HTERT RPE-1 (cell line): ENCODE data around the gene DHRS13.
"Not testable (repeated sequence)": the region's sequence is repeated elsewhere in the genome, so short reads cannot be mapped to it uniquely, and the experiment has no call there.

Experiments
- in situ Hi-C: fragments of 300-500 bp; cut with MboI; formaldehyde crosslinking; loops from 4 replicates; pipeline ENCODE4 v1.14.3; 2020; ENCODE audit warnings: low sequenced_read_pairs

Gene DHRS13

DNA sequence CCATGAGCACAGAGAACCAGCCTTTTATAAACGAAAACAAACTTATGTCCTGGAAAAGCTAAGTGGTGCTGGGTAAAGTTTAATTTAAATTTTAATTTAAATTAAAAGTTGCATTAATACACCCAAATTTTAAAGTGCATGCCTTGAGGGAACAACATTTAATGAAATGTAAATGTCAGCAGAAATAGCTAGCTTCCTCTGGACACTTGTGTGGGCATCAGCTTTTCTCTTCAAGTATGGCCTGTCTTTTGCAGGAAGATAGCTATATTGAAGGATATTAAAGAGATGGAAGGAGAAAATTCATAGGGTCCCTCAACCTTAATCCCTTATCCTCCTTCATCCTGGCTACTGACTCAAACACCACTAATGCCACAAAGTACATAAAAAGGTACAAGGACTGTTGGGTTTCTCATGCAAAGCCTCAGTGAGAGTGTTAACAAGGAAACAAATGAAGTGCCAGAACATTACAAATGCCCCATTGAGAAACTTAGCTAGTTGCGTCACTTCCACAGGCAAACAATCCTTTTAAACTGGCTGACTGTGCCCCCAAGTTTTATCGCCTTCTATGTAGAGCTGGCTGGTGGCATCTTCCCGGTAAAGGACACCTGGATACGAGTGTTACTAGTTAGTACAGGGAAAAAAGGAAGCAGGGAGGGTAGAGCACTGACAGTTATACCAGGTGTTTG lies 34.3 kb upstream of the DHRS13 start:
- in situ Hi-C loops: no loop called here

DNA sequence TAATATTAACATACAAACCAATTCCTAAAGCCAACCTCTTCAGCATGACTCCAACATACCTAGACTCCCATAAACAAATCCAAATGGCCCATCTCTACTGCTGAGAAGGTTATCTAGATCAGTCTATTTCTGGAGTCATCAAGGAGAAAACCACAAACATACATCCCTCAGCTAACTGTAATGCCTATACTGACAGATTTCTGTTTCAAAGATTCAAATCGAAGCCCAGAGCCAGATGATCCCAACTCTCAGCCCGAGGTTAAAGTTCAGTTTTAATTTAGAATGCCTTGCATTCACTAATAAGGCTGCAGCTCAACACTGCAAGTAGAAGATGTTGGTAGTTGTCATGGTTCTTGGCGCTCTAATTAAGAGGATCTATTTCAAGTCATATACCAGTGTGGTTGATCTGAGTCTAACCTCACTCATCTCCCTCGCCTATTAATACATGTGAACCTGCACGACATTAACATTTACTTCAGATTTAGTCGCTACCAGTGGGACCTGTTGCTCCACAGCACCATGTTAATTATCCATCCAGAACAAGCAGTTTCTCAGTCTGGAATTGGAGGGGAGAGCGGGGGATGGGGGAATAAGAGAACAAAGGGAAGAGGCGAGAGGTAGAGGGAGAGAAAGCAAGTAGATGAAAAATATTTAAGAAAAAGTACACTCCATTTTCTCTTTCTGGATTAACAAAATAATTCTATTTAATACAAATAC lies 33.0 kb upstream of the DHRS13 start:
- in situ Hi-C loops: no loop called here

DNA sequence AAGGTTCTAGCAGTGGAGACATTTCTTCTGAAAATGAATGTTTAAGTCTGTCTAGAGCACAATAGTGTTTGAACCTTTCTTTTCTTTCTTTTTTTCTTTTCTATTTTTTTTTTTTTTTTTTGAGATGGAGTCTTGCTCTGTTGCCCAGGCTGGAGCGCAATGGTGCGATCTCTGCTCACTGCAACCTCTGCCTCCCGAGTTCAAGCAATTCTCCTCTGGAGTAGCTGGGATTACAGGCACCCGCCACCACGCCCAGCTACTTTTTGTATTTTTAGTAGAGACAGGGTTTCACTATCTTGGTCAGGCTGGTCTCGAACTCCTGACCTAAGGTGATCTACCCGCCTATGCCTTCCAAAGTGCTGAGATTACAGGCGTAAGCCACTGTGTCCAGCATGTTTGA lies 31.6 kb upstream of the DHRS13 start:
- in situ Hi-C loops: not testable (repeated sequence)

DNA sequence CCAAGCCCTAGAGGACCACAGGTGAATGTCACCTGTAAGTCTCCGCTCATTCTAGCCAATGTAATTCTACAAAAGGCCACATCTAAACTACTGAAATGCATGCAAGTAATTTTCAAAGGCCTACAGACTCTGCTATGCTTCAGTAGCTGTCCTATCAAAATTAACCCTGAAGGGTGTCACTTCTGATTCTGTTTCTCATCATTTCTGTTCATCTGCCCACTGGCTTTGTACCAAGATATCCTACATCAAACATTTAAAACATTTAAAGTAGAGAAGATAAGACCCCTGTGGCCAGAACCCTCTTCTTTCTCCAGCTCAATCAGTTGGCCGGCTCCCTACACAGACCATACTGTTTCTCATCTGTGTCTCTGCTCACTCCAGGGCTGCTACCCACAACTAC lies 26.9 kb upstream of the DHRS13 start:
- in situ Hi-C loops: no loop called here

DNA sequence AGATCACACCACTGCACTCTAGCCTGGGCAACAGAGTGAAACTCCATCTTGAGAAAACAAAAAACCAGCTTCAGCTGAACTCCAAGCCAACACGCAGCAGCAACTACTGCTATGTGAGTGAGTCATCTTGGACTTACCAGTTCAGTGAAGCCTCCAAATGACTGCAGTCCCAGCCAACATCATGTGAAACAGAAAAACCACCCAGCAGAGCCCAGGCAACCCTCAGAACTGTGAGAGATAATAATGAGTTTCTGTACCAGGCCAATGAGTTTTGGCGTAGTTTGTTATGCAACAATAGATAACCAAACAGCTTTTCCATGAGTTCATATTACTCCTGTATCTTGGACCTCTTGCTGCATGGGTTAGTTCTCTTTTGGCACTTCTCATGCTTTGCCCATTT lies 25.2 kb upstream of the DHRS13 start:
- in situ Hi-C loops: no loop called here

DNA sequence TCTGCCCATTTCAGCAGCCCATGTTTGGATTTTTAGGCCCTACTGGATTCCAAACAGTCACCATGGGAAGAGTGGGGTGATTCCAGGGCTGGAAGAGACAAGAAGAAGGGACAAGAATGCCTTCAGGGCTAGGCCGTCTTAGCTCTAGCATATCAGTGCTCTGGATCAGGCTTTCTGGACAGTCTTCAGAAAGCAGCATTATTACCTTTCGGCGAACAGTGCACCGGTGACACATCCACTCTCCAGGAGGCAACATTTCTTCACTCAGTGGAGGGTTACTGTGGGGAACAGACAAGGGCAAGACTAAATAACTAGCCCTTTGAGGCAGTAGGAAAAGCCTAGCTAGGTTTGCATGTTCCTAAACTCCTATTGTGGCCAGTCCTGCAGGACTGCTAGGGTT lies 23.9 kb upstream of the DHRS13 start:
- in situ Hi-C loops: no loop called here

DNA sequence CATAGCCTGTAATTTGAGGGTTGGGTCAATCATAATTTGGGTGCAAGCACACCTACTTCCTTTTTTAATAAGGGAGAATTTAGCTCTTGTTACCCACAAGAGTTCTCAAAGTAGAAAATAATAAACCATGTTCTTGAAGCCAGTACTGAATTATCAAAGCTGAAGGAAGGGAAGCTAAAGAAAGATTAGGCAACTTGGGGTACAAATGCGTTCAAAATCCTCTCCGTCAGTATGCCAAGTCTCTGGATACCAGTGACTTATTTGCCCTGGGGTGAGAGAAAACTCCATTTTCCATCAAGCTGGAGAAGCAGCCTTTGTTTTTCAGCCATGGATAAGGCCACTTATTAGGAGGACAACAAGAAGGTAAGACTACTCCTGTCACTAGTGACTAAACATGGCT lies 23.5 kb upstream of the DHRS13 start:
- in situ Hi-C loops: no loop called here

DNA sequence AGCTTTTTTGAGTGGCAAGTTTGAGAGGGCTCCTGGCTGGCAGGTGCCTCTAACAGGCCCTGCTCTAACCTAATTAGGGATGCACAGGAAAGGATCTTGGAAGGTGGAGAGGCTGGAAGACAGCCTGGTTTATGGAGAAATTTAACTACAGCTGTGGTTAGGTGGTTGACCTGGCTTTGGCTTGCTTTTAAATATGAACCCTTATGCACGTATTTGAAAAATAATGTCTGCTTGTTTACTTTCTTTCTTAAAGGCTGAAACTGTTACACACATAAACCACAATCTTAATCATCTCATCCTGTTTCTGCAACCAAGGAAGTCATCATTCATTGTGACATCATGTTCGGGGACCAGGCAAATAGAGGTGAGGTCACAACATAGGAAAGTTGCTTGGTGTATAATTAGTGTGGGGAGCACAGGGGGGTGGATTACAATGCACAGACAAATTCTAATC lies 23.1 kb upstream of the DHRS13 start:
- in situ Hi-C loops: no loop called here

DNA sequence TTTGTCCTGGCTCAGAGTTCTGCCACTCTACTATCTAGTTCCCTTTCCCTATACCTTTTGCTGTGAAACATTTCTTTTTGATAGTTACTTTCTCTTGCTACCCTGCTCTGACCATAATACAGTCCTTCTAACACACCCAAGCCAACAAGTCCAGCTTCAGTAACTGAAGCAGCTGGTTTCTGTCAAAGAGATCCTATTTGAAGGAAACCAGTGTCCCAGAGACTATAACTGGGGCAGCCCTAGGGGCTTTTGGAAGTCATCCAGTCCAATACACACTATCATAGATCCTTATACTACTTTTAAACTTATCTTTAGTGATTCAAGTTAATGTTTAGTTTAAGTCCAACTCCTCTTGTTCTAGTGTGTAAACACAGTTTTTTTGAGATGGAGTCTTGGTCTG lies 17.3 kb upstream of the DHRS13 start:
- in situ Hi-C loops: no loop called here

DNA sequence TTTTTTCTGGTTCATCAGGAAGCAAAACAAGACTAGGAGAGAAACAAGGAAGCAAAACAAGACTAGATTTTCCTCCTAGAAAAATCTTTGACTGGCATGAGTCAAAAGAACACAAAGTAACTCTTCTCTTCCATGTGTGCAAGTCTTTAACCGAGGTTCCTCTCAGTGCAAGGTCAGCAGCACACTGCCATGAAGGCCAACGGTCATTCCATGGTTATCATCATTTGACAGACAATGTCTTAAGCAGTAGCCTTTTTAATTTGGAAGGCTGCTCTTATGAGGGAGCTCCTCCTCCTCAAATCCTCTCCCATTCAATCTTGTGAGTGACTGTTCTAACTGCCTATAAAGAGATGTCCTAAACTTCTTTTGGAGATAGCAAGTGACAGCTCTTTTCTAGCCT lies 15.4 kb upstream of the DHRS13 start:
- in situ Hi-C loops: no loop called here

DNA sequence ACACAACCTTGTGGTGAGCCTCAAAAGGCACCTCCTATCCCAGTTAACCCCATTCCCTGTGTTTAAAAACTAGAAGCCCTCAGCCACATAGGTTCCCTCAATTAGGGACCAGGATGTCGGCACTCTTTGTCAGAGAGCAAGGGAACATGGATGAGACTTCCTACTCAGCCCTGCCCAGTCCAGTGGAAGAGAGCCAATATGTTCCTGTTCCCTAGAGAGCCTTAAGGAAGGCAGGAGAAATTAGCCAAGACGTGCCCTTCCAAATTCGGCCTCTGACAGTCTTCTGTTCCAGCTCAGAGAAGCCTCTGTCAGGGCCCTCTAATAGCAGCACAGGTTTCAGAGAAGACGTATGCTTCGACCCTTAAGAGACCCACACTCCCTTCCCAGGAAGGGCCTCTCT lies 14.6 kb upstream of the DHRS13 start:
- in situ Hi-C loops: no loop called here

DNA sequence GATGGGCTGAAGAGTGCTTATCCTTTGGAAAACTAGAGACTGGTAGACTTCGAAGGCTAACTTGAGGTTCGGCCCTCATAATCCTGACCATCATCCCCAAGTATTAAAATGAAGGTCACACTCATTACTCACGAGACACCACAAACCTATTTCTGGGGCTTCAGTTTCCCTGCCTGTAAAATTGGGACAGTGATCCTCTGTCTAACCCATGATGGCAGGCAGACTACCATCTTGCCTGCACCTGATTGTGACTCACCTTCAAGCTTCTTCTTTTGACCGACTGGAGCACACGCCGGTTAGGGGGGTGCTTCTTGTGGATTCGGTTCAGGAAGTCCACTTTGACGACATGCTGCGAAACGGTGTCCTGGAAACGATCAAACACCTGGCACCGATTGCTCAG lies 14.2 kb upstream of the DHRS13 start:
- in situ Hi-C loops: no loop called here

DNA sequence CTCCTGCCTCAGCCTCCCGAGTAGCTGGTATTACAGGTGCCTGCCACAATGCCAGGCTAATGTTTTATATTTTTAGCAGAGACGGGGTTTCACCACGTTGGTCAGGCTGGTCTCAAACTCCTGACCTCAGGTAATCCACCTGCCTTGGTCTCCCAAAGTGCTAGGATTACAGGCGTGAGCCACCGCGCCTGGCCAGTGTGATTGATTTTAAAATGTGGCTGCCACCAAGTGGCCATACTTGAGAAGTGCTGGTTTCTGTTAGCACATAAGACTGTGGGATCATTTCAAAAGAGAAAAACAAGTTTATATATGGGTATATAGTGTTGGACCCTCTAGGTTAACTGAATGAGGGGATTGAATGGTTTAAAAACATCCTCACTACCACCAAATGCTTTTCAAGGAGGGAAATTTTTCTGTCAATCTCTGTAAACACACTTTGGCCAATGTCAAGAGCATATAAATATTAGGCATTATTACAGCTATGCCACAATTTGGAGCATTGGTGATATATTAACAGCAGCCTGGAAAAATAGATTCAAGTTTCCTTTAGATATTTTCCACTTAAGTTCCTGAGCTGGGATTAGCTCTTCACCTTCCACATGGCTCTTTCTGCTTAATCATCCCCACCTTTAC lies 13.5 kb upstream of the DHRS13 start:
- in situ Hi-C loops: no loop called here

DNA sequence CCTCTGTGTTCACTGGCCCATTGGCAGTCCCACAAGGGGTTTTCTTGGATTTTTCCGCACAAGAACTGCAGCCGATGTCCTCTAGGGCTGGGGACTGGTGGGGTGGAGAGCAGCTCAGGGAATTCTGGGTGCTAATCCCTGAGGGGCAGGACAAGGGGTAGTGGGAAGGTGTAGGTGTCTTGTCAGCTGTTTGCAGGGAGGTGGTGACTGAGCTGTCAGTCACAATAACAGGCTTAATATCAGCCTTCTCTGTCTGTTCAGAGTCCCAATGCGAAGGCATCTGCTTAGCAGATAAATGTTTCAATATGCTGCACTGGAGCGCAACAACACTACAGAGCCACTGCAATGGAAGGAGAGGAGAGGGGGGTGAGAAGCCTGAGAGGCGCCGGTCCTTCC lies 10.1 kb upstream of the DHRS13 start:
- in situ Hi-C loops: no loop called here

DNA sequence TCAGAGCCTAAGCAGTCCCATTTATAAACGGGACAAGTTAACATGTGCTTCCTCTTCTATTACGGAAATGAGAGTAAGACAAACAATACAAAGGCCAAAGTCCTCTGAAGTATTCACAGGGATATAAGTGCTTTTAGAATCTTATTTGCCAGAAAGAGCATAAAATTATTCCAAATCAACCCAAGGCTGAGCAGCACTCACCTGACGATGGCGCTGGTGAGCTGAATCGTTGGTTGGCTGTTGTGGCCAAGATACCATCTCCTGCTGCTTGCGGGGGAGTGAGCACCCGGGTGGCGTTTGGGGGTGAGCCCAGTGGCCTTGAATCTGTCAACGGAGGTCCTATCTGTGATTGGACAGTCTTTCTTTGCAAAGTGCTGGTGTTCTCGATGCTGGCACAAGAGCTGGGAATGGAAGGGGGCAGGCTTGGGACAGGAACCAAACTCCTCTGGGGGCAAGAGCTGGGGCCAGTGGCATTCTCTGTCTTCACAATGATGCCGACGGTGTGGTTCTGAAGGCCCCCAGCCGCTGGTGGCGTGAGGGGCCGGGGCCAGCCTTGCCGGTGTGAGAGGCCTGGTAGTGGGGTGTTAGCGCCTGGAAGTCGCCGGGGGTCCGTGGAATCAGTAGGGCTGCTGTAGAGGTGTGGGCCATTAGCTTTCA lies 9.5 kb upstream of the DHRS13 start:
- in situ Hi-C loops: no loop called here

DNA sequence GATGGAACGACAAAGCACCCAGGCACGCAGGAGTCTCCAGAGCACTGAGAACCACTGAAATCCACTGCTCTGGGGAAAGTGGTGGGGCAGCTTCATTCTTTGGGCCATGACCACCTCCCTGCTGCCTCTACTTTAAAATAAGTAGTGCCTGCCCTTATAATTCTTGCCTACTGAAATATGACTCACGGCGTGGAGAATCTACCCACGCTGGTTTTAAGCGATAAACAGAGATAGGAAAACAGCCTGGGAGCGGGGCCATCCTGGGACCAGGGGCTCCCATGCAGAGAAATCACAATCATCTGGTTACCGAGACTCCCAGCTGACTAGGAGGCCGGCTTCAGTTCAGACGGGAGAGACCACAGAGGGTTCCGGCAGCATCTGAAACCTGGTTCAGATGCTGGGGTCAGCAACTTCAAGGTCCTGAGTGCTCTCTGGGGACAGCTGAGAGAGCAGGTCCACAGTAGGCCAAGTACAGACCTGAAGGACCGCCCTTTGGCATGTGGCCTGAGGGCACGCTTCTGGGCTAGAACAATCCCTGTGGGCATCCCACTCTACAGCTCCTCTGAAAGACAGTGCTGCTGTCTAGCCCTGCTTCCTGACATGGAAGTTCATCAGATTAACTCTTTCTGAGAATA lies 8.6 kb upstream of the DHRS13 start:
- in situ Hi-C loops: no loop called here

DNA sequence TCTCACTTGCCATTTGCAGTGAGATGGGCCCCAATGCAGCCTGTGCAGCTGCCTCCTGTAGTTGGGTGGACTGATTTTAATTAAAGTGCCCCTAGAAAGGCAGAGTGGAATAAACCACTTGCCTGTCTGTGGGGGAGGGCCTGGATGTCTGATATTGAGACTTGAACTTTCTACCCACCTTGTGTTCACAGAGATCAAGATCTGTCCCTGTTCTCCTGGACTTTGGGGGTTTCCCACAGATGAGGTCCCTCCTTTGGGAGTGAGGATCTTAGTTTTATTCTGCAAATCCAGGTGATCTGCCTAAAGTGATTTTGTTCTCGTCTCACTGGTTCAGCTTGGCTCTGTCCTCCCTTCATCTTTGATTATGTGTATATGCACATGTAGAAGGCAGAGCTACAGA lies 7.7 kb upstream of the DHRS13 start:
- in situ Hi-C loops: no loop called here

DNA sequence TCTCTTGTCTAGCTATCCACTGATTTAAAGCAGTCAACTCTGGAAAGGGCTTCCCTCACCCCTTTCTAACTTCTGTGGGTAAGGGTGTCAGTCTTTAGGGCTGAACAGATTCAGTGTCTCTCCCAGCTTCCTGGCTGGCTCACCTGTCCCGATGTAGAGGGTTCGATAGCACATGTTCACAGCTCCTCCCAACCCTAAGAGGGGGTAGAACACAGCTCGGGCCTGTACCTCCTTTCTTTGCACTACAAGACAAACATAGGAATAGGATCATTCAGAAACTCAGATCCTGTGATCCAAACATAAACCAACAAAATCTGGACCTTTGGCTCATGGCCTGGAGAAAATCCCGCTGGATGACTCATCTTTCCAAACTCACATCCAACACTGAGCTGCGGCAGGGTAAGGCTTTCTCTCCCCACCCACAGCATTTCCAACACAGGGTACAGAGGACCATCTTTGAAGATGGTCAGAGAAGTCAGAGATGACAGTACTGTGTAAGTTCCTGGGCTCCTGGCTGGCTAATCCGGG lies 5.8 kb upstream of the DHRS13 start:
- in situ Hi-C loops: no loop called here

DNA sequence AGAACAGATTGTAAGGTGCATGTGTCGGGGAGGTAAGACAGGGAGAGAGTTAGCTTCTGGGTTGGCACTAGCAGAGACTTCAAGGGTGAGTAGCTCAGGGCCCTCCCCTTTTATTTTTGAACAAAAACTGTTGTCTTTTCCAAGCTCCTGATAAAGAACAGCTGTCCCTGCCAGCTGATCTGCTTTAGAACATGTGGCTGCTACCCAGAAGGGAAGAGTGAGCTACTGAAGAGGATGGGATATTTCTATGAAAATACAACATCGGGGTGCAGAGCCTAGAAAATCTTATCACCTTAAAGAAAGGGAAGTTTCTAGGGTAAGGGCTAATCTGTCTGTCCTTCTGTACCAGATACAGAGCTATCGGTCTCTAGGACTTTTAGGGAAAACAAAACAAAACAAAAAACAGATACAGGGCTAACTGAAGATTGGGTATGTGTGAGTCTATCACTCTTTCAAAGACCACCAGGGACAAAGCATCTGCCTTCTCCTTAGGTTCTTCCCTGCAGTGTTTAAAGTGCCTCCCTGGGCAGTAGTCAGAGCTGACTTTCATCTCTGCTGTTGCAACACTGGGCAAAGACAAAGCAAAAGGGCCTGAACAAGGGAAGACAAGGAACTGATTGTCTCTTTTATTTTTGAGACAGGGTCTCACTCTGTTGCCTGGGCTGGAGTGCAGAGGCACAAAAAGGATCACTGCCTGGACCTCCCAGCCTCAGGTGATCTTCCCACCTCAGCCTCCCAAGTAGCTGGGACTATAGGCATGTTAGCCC lies 5.0 kb upstream of the DHRS13 start:
- in situ Hi-C loops: no loop called here

DNA sequence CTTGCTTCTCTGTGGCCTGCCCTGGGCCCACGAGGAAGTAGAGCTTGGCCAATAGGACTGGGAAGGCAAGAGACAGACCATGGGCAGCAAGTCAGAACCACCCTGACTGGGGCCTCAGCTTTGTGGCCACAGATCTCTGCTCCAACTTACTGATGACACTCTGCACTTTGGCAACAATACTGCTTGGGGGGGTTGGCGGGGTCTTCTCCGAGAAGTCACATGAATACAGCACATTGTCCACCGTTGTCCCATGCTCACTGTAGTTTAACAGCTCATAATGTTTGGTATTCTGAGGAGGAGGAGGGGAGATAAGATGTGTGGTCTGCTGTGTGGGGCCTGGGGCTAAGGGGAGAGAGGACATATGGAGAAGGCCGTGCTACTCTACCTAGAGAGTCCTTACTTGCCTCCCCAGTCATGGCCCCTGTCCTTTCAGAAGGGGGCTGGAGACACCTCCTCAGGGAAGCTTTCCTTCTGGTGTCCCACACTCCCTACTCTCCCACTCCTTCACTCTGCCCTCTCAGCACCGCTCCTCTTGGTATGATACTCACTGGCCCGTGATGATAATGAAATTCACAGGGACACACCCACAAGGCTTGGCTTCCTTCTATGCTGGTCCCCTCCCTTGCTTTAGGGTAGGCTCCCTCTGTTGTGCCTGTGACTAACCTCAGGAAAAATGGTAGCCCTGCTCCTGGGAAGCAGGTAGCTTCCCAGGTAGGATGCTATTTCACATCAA lies 4.0 kb upstream of the DHRS13 start:
- in situ Hi-C loops: no loop called here
